KBM-7 (cell line): ENCODE results near the gene FHL3.
"Not testable (repeated sequence)": the region's sequence is repeated elsewhere in the genome, so short reads cannot be mapped to it uniquely, and the experiment has no call there.

Experiments
- DNase-seq: peaks from one replicate; pipeline ENCODE4 v3.0.0-alpha.2; 2015
- in situ Hi-C: fragments of 300-500 bp; cut with MboI; formaldehyde crosslinking; loops from 2 replicates; pipeline ENCODE4 v1.14.3; 2020; ENCODE audit warnings: low sequenced_read_pairs, low pct_unique_long_range_greater_than_20kb, mixed read lengths

The FHL3 gene

GRCh38 chr1:37998913-37999429 is 6.3 kb downstream of the FHL3 start:
- in situ Hi-C loops, result no loop called here
- DNase-seq, result peak; percentile 3

DNA sequence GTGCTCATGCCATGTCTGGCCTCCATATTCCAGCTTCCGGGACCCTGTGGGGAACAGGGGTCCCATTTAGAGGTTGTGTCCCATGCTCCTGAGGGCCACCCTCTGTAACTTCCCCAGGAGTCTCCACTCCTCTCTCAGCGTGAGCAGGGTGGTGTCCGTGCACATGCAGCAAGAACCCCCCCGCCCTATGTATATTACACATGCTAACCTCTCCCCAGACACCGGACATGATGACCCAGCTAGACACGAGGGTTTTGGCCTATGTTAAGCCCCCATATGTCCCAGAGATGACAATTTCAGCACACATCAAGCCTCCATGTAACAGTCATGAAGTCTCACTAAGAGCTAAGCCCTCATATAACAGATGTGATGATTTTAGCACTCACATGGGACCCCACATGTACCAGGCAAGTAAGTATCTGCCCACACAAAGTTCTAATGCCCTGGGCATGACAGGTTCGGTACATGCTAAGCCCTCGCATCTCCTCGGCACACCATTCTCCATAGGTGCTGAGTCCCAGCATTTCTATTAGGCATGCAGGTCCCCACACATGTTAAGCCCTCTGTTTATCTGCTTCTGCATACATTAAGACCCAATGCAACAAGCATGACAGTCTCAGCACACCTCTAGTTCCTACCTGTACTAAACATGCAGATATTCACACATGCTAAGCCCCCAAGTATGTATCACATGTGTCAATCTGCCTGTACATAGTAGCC is 7.1 kb downstream of the FHL3 start:
- in situ Hi-C loops, result no loop called here

GRCh38 chr1:37997256-37998088 is 7.8 kb downstream of the FHL3 start:
- DNase-seq, result no peak
- in situ Hi-C loops, result no loop called here

More for the DNA sequence above, 7.1 kb downstream of the FHL3 start:
- no peak for DNase-seq

GRCh38 chr1:37995751-37996345 is 9.5 kb downstream of the FHL3 start:
- in situ Hi-C loops, result no loop called here
- no peak for DNase-seq

- DNase-seq, result peak; percentile 9
- in situ Hi-C loops, result no loop called here
These were observed 10.3 kb downstream of the FHL3 start for GRCh38 chr1:37994886-37995566.

DNA sequence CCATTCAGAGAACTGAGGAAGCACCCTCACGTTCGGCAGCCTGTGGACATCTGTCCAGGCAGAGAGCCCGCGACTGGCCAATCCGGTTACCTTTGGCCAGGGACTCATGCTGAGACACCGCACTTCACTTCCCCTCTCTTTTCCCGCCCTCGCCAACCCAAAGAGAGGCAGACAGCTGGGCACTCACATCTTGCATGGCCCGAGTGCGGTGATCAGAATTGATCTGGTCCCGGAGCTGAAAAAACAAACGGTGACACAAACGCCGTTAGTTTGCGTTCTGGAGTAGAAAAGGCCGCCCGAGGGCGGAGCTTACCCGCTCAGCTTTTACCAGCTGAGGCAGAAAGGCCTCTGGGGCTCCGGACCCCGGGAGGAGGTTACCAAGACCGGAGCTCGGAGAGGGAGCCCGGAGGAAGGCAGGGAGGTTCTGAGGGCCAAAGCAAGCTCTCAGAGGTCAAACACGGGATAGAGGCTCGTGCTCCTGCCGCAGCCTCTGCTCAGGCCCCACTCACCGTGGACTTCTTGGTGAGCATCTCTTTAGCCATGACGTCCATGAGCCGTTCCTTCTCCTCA is 15.9 kb downstream of the FHL3 start:
- in situ Hi-C loops, result no loop called here
- DNase-seq, result peak; percentile 68

- in situ Hi-C loops, result no loop called here
- DNase-seq, result no peak
These were observed 17.6 kb downstream of the FHL3 start for GRCh38 chr1:37987679-37988078.

GRCh38 chr1:37983546-37983945 is 21.8 kb downstream of the FHL3 start:
- in situ Hi-C loops, result no loop called here
- no peak for DNase-seq

DNA sequence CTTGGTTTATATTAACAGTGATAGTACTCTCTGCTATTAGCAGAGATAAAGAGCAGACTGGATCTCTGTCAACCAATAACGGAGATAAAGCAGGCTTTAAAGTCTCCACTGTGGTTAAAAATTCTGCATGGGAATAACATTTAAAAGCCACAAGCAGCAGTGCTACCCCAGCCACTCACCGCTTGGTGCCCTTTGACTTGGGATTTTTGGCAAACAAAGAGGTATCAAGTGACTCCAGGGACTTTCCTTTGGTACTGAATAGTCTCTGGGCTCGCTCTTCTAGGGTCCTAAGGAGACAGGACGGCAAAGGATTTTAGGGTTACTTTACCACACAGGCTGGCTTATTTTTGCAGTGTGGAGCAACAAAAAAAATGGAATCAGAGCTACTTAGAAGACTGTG is 26.8 kb downstream of the FHL3 start:
- in situ Hi-C loops, result no loop called here
- DNase-seq, result no peak

- DNase-seq, result peak; percentile 67
- in situ Hi-C loops, result not testable (repeated sequence)
These were observed 30.2 kb downstream of the FHL3 start for GRCh38 chr1:37975083-37975482.

- in situ Hi-C loops, result no loop called here
- DNase-seq, result no peak
These were observed 30.7 kb downstream of the FHL3 start for GRCh38 chr1:37974567-37974966.

GRCh38 chr1:37973684-37974083 is 31.6 kb downstream of the FHL3 start:
- DNase-seq, in situ Hi-C loops: not testable (repeated sequence)

GRCh38 chr1:37965301-37965700 is 40.0 kb downstream of the FHL3 start:
- DNase-seq, result no peak
- in situ Hi-C loops, result no loop called here

GRCh38 chr1:37964106-37964505 is 41.2 kb downstream of the FHL3 start:
- in situ Hi-C loops, DNase-seq: not testable (repeated sequence)

DNA sequence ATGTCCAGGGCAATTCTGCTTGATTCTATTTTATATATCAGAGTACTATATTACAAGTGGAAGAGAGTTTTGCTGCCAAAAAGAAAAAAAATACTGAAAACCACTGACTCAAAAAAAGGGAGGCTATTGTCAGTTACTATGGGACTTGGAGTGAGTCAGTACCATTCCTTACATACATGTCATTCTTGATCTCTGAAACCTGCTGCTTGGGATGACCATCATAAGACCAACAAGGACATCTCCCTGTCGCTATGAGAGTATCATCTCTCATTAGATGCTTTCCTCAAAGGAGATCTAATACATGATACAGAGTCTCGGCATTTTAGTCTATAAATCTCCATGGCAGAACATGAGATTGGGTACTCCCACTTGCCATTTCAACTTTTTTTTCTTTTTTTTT is 46.6 kb downstream of the FHL3 start:
- in situ Hi-C loops, result no loop called here
- no peak for DNase-seq

- in situ Hi-C loops, result no loop called here
These were observed 49.6 kb downstream of the FHL3 start for GRCh38 chr1:37955685-37956084.

GRCh38 chr1:37954316-37954971 is 50.9 kb downstream of the FHL3 start:
- in situ Hi-C loops, result no loop called here

More at GRCh38 chr1:37955685-37956084, 49.6 kb downstream of the FHL3 start:
- no peak for DNase-seq

GRCh38 chr1:37952738-37953137 is 52.6 kb downstream of the FHL3 start:
- no peak for DNase-seq
- in situ Hi-C loops, result no loop called here

More at GRCh38 chr1:37954316-37954971, 50.9 kb downstream of the FHL3 start:
- no peak for DNase-seq
